GM12878 (cell line): Measurements from ENCODE around the gene TRAPPC3. TPM values are rescaled to one million over a fixed set of nuclear protein-coding genes. Genes with fewer than 3 reads are reported as not detected.

Experiments
- ATAC-seq: fragments of 200-7000 bp; cut with Tn5 transposase; 3 replicates; pipeline ENCODE4 v1.9.1; 2020; ENCODE audit warnings: mild to moderate bottlenecking, moderate library complexity
- BruUV-seq: library from RNA; stranded (reverse); fragments of 400-500 nt; replicated peaks from 2 replicates; lab custom pipeline; 2021; lab: Mats Ljungman, UMichigan
- CTCF ChIA-PET: fragments of 300-600 bp; sonication (Branson Sonifier 250); formaldehyde crosslinking; extraction: SDS; loops from one replicate; lab custom pipeline; 2021; ENCODE audit warnings: inconsistent platforms; lab: Yijun Ruan, JAX
- POLR2A ChIA-PET: fragments of 350-600 bp; formaldehyde crosslinking; extraction: SDS; loops from one replicate; lab custom pipeline; 2021; ENCODE audit warnings: inconsistent platforms; lab: Charles Lee
- RAD21 ChIA-PET: fragments of 300-600 bp; sonication (Branson Sonifier 250); formaldehyde crosslinking; loops from one replicate; lab custom pipeline; 2023; ENCODE audit warnings: antibody characterized with exemption; ENCODE audit not compliant: unreplicated experiment; lab: Charles Lee
- SMC1A ChIA-PET: fragments of 300-600 bp; sonication (Branson Sonifier 250); formaldehyde crosslinking; loops from one replicate; lab custom pipeline; 2023; ENCODE audit not compliant: unreplicated experiment, uncharacterized antibody; lab: Charles Lee
- DNase-seq: peaks from one replicate; pipeline ENCODE4 v3.0.0-alpha.2; 2011; ENCODE audit warnings: low read depth, low spot score
- FAIRE-seq: peaks from 3 replicates; lab custom pipeline; 2011; peaks lifted over from hg19 to GRCh38; lab: Jason Lieb, UNC
- H2AFZ ChIP-seq: 2 replicates; pipeline ENCODE4 v1.6.0; 2011; ENCODE audit warnings: low read depth, low read length, control low read depth; ENCODE audit not compliant: control insufficient read depth
- H3K27ac ChIP-seq: 2 replicates; pipeline ENCODE4 v1.5.1; 2011; ENCODE audit warnings: control low read depth; ENCODE audit not compliant: control insufficient read depth, insufficient read depth
- H3K27me3 ChIP-seq, 2 experiments: replicated peaks in 1 of 2; 2 replicates each; pipeline versions ENCODE4 v1.6.0 to v1.6.1; 2011; ENCODE audit warnings: low read length in 1 of 2; ENCODE audit not compliant: control insufficient read depth in 2 of 2, insufficient read depth in 2 of 2
- H3K36me3 ChIP-seq, 2 experiments: 2 replicates each; pipeline ENCODE4 v1.5.1; 2011; ENCODE audit warnings: low read length in 1 of 2; ENCODE audit not compliant: control insufficient read depth in 2 of 2, insufficient read depth in 2 of 2
- H3K4me1 ChIP-seq: 2 replicates; pipeline ENCODE4 v1.6.1; 2011; ENCODE audit warnings: mild to moderate bottlenecking, low read length, moderate library complexity, mixed read lengths; ENCODE audit not compliant: control insufficient read depth, insufficient read depth
- H3K4me2 ChIP-seq: 2 replicates; pipeline ENCODE4 v1.6.0; 2011; ENCODE audit warnings: control low read depth; ENCODE audit not compliant: control insufficient read depth, insufficient read depth
- H3K4me3 ChIP-seq: fragments of 200-600 bp; sonication (generic); 2 replicates; pipeline ENCODE4 v1.5.1; 2016
- H3K79me2 ChIP-seq: 2 replicates; pipeline ENCODE4 v1.6.0; 2011; ENCODE audit warnings: low read length; ENCODE audit not compliant: control insufficient read depth, insufficient read depth
- H3K9ac ChIP-seq: 2 replicates; pipeline ENCODE4 v1.8.0; 2011; ENCODE audit warnings: low read length, control low read depth, mixed read lengths; ENCODE audit not compliant: control insufficient read depth, insufficient read depth
- H3K9me3 ChIP-seq: replicated peaks from 3 replicates; pipeline ENCODE4 v1.5.1; 2011; ENCODE audit warnings: mild to moderate bottlenecking, low read length; ENCODE audit not compliant: control insufficient read depth, insufficient read depth
- H4K20me1 ChIP-seq: 2 replicates; pipeline ENCODE4 v1.6.0; 2011; ENCODE audit not compliant: control insufficient read depth, insufficient read depth
- BACH1 ChIP-seq: fragments of 450-650 bp; IDR thresholded peaks from 2 replicates; pipeline ENCODE4 v1.6.1; 2017; ENCODE audit warnings: mild to moderate bottlenecking, borderline replicate concordance
- HCFC1 ChIP-seq: fragments of 150-350 bp; IDR thresholded peaks from 2 replicates; pipeline ENCODE4 v1.6.1; 2014; ENCODE audit warnings: low read length
- IRF4 ChIP-seq: IDR thresholded peaks from 2 replicates; pipeline ENCODE4 v1.6.1; 2011; ENCODE audit warnings: low read depth, low read length
- MEF2B ChIP-seq: fragments of 450-650 bp; IDR thresholded peaks from 2 replicates; pipeline ENCODE4 v1.6.1; 2018; ENCODE audit warnings: mild to moderate bottlenecking, moderate library complexity; ENCODE audit not compliant: partially characterized antibody, poor library complexity, severe bottlenecking
- MXI1 ChIP-seq: fragments of 150-350 bp; IDR thresholded peaks from 2 replicates; pipeline ENCODE4 v1.6.1; 2011; ENCODE audit warnings: low read depth, mild to moderate bottlenecking, inconsistent platforms, low read length, improper control_type of control experiment
- NFXL1 ChIP-seq: fragments of 450-650 bp; IDR thresholded peaks from 2 replicates; pipeline ENCODE4 v1.6.1; 2017; ENCODE audit warnings: antibody characterized with exemption, mild to moderate bottlenecking, borderline replicate concordance
- RCOR1 ChIP-seq: conservative IDR thresholded peaks from 2 replicates; pipeline ENCODE4 v1.6.1; 2012; ENCODE audit warnings: low read depth, low read length, improper control_type of control experiment
- TARDBP ChIP-seq: IDR thresholded peaks from 2 replicates; pipeline ENCODE4 v1.6.1; 2016; ENCODE audit warnings: borderline replicate concordance
- WGBS: methylation state at CpG from one replicate; pipeline ENCODE4 v1.1.6; 2016; ENCODE audit warnings: low lambda C conversion rate; ENCODE audit not compliant: insufficient replicate concordance, insufficient coverage; ENCODE audit errors: missing lambda C conversion rate; 5-methylcytosine and 5-hydroxymethylcytosine counted together
- in situ Hi-C: fragments of 300-500 bp; cut with MboI; formaldehyde crosslinking; loops from 9 replicates; pipeline ENCODE4 v1.14.3; 2018; ENCODE audit warnings: mixed read lengths
- intact Hi-C: fragments of 100-400 bp; cut with micrococcal nuclease; formaldehyde crosslinking; loops from one replicate; pipeline ENCODE4 v1.14.2; 2022; ENCODE audit not compliant: unreplicated experiment
- polyA plus RNA-seq, 11 experiments: library from polyadenylated mRNA; depleted of rRNA in 4 of 11; unstranded in 6 of 11; stranded (reverse) in 5 of 11; fragments of >200 nt; fragmentation: Nextera tagmentation in 4 of 11; fragmentation: Illumina TruSeq in 1 of 11; extraction: Ambion mirVana in 4 of 11; extraction: Trizol in 1 of 11; gene quantifications; 1 replicate in 1 of 11; 2 replicates in 10 of 11; pipeline versions ENCODE4 v1.2.1 to v1.2.3, GENCODE V29; 2011 to 2016; ENCODE audit warnings: inconsistent platforms in 2 of 11, missing spikeins in 2 of 11, low read depth in 1 of 11
- total RNA-seq, 4 experiments: library from RNA; depleted of rRNA in 3 of 4; stranded (reverse); fragments of >200 nt in 3 of 4; fragmentation: Illumina TruSeq in 1 of 4; extraction: Trizol in 1 of 4; gene quantifications; 2 replicates each; pipeline versions ENCODE4 v1.2.1 to v1.2.3, GENCODE V29; 2013 to 2021
- TF ChIP-seq, protein P1 (sequence below): IDR thresholded peaks from 2 replicates; pipeline ENCODE4 v1.6.1; 2011; ENCODE audit warnings: low read depth, mild to moderate bottlenecking, low read length, moderate library complexity, borderline replicate concordance; ENCODE audit errors: extremely low read depth
- TF ChIP-seq, protein P2 (sequence below): fragments of 450-650 bp; conservative IDR thresholded peaks from 2 replicates; pipeline ENCODE4 v1.6.1; 2017; ENCODE audit warnings: mild to moderate bottlenecking, moderate library complexity
- TF ChIP-seq, protein P3 (sequence below): fragments of 450-650 bp; IDR thresholded peaks from 2 replicates; pipeline ENCODE4 v1.6.1; 2016; ENCODE audit warnings: mild to moderate bottlenecking, moderate library complexity, borderline replicate concordance
- TF ChIP-seq, protein P4 (sequence below): IDR thresholded peaks from 2 replicates; pipeline ENCODE4 v1.6.1; 2012; ENCODE audit warnings: low read depth, low read length, improper control_type of control experiment

Gene TRAPPC3
- total and polyA plus RNA-seq, 10 of the 15 experiments (the other 5 are each of a cell fraction or from before 2014, with no cell fraction given) = 14.7 to 122 (median 70.5) TPM

DNA sequence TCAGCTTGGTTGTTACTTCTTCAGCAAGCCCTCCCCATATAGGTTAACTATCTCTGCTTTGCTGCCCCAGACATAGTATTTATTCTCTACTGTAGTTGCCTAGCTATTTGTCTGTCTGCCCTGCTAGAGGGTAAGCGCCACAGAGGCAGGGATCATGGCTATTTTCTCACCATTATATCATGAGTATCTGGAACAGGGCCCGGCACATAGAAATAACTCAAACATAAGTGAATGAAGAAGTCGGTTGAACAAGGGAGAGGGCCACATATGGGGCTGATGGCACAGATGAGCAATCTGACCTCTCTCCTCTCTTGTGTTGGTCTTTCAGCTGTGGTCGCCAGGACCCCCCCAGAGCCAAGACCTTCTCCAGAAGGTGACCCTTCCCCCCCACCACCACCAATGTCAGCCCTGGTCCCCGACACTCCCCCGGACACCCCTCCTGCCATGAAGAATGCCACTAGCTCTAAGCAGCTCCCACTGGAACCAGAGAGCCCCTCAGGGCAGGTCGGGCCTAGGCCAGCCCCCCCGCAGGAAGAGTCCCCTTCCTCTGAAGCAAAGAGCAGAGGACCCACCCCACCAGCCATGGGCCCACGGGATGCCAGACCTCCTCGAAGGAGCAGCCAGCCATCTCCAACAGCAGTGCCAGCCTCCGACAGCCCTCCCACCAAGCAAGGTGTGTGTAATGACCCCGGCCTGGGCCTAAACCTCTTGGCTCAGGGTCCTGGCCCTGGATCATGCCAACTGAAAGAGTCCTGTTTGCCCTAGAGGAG is 21.5 kb upstream of the TRAPPC3 start:
- RAD21 ChIA-PET = interaction anchor here (0.6 to 0.7 kb wide), 2 partner anchors 21 to 59 kb away, joined by 4 read pairs; no protein-coding TSS in a partner anchor
- SMC1A ChIA-PET = interaction anchor here (1.7 to 2.2 kb wide), 2 partner anchors 11 to 17 kb away, joined by 3 to 7 read pairs; no protein-coding TSS in a partner anchor
- Histone ChIP-seq H2AFZ (no peak overlapping the region), H3K36me3 (peaks cover 15 to 39% of the 10 kb centered on the region in 2 experiments), H3K4me2 (no peak overlapping the region), H3K79me2 (peaks cover 17% of the 10 kb centered on the region), H3K9ac (no peak overlapping the region), H3K9me3 (no peaks in the 10 kb centered on the region), H3K4me3 (no peak overlapping the region), H3K27ac (no peak overlapping the region), H3K4me1 (no peaks in the 10 kb centered on the region), H3K27me3 (no peaks in the 10 kb centered on the region), H4K20me1 (no peaks in the 10 kb centered on the region; the same call in 1 of the 2 replicates)
- POLR2A ChIA-PET = no interaction called here
- DNase-seq = no peak
- intact Hi-C loops = no loop called here
- in situ Hi-C loops = no loop called here
- no TSS peak for BruUV-seq
- no peak for FAIRE-seq
- CTCF ChIA-PET = interaction anchor here (1.2 to 2.9 kb wide), 5 partner anchors 10 to 118 kb away, joined by 3 to 14 read pairs (median 6); partner anchors contain the start of gene MAP7D1
- 92% methylated on average over 12 of the region's 12 CpGs for WGBS
- no peak for ATAC-seq
- TF ChIP-seq TARDBP (no peak), IRF4 (no peak), BACH1 (no peak), MEF2B (no peak), MXI1 (no peak), RCOR1 (no peak), NFXL1 (no peak), HCFC1 (no peak)
- TF ChIP-seq, protein P1, sequence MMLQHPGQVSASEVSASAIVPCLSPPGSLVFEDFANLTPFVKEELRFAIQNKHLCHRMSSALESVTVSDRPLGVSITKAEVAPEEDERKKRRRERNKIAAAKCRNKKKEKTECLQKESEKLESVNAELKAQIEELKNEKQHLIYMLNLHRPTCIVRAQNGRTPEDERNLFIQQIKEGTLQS = no peak
- TF ChIP-seq, protein P2, sequence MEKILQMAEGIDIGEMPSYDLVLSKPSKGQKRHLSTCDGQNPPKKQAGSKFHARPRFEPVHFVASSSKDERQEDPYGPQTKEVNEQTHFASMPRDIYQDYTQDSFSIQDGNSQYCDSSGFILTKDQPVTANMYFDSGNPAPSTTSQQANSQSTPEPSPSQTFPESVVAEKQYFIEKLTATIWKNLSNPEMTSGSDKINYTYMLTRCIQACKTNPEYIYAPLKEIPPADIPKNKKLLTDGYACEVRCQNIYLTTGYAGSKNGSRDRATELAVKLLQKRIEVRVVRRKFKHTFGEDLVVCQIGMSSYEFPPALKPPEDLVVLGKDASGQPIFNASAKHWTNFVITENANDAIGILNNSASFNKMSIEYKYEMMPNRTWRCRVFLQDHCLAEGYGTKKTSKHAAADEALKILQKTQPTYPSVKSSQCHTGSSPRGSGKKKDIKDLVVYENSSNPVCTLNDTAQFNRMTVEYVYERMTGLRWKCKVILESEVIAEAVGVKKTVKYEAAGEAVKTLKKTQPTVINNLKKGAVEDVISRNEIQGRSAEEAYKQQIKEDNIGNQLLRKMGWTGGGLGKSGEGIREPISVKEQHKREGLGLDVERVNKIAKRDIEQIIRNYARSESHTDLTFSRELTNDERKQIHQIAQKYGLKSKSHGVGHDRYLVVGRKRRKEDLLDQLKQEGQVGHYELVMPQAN = no peak
- TF ChIP-seq, protein P3, sequence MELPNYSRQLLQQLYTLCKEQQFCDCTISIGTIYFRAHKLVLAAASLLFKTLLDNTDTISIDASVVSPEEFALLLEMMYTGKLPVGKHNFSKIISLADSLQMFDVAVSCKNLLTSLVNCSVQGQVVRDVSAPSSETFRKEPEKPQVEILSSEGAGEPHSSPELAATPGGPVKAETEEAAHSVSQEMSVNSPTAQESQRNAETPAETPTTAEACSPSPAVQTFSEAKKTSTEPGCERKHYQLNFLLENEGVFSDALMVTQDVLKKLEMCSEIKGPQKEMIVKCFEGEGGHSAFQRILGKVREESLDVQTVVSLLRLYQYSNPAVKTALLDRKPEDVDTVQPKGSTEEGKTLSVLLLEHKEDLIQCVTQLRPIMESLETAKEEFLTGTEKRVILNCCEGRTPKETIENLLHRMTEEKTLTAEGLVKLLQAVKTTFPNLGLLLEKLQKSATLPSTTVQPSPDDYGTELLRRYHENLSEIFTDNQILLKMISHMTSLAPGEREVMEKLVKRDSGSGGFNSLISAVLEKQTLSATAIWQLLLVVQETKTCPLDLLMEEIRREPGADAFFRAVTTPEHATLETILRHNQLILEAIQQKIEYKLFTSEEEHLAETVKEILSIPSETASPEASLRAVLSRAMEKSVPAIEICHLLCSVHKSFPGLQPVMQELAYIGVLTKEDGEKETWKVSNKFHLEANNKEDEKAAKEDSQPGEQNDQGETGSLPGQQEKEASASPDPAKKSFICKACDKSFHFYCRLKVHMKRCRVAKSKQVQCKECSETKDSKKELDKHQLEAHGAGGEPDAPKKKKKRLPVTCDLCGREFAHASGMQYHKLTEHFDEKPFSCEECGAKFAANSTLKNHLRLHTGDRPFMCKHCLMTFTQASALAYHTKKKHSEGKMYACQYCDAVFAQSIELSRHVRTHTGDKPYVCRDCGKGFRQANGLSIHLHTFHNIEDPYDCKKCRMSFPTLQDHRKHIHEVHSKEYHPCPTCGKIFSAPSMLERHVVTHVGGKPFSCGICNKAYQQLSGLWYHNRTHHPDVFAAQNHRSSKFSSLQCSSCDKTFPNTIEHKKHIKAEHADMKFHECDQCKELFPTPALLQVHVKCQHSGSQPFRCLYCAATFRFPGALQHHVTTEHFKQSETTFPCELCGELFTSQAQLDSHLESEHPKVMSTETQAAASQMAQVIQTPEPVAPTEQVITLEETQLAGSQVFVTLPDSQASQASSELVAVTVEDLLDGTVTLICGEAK = no peak
- TF ChIP-seq, protein P4, sequence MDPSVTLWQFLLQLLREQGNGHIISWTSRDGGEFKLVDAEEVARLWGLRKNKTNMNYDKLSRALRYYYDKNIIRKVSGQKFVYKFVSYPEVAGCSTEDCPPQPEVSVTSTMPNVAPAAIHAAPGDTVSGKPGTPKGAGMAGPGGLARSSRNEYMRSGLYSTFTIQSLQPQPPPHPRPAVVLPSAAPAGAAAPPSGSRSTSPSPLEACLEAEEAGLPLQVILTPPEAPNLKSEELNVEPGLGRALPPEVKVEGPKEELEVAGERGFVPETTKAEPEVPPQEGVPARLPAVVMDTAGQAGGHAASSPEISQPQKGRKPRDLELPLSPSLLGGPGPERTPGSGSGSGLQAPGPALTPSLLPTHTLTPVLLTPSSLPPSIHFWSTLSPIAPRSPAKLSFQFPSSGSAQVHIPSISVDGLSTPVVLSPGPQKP = no peak
